Esophagus squamous epithelium (tissue), 4 donors: ENCODE measurements around the gene SMS.

Source experiments
- CTCF ChIP-seq, 6 experiments: fragments of 450-650 bp in 4 of 6; fragments of 200-600 bp in 2 of 6; sonication (generic) in 2 of 6; IDR thresholded peaks; one replicate each; pipeline ENCODE4 v1.5.1; 2016 to 2019; ENCODE audit warnings: antibody characterized with exemption in 6 of 6, mild to moderate bottlenecking in 4 of 6, moderate library complexity in 4 of 6
- POLR2A ChIP-seq, 4 donors: fragments of 450-650 bp; IDR thresholded peaks; one replicate each; pipeline ENCODE4 v1.6.1; 2017; ENCODE audit warnings: antibody characterized with exemption in 4 of 4, mild to moderate bottlenecking in 4 of 4, moderate library complexity in 3 of 4

GRCh38 chrX:21944136-21944615 is 3.7 kb downstream of the SMS start:
- TF ChIP-seq CTCF (IDR thresholded peaks at IDR 0.05) = no peak
- no peak for TF ChIP-seq POLR2A (IDR thresholded peaks at IDR 0.05)
